HuH-7 (cell line): ENCODE results near the gene AMBRA1.

Experiments
- DNase-seq: peaks from one replicate; pipeline ENCODE4 v3.0.0; 2011; ENCODE audit warnings: low spot score

AMBRA1 gene

GRCh38 chr11:46574656-46575055 lies 19.2 kb downstream of the AMBRA1 start:
- DNase-seq: no peak

- no peak for DNase-seq
Measured at GRCh38 chr11:46570790-46571398, 22.9 kb downstream of the AMBRA1 start.

- DNase-seq: no peak
Measured at GRCh38 chr11:46565232-46565840, 28.5 kb downstream of the AMBRA1 start.

DNA sequence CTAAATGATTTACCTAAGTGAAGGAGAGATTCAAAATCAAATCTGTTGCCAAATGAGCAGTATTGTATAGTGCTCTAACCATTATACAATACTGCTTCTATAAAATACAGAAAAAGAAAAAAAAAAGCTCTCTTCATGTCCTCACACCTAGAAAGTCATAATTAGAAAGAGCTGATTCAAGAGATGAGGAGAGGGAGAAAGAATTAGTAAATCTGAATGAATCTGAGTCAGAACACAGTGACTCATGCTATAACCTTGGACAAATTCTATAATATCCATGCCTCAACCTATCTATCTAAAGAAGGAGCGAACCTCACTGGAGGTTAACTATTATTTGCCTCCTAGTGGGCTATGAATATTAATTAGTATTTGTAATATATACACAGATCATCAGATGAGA lies 29.4 kb downstream of the AMBRA1 start:
- no peak for DNase-seq

GRCh38 chr11:46562527-46562926 lies 31.3 kb downstream of the AMBRA1 start:
- no peak for DNase-seq

DNA sequence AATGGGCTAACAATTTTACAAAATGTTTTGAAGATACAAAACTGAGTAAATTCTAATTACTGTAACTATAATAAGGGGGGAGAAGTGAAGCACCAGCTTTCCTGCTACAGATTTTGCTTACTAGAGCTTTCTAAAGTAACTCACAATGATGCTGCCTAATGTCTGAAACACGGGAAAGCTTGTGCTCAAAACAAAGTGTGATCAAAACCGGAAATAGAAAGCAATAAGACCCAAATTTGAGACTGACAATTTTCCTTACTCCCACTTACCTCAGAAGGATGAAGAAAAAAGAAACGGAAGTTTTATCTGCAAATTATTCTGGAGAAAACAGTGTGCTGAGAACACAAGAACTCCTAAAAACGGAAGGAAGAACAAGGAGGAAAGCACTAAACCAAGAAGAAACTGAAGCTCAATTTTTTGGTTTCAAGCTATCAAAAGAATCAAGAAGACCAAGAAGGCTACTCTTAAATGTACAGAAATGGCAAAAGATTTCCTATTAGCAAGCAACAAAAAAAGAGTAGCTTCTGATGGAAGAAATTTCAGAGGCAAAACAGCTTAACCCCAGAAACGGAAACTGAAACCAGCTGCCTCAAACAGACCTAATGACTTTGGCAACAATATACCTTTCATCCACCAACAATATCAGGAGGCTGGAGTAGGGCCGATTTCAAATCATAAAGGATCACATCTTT lies 33.4 kb downstream of the AMBRA1 start:
- DNase-seq: no peak

DNA sequence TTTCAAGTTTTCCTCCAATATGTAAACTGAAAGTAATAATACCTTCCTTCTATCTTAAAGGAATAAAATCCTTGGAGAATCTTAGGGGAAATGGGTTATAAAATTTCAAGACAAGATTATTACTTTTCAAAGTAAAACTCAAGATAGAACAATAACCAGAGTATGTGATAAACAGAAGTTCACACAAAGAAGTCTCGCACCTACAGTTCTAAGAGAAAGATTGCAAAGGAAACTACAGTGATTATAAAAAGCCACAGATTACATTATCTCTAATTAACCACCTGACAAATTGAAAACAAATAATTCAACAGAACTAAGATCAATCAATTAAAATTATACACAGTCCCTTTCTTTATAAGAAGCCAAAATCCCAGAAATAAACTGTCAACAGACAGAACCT lies 34.0 kb downstream of the AMBRA1 start:
- no peak for DNase-seq

DNA sequence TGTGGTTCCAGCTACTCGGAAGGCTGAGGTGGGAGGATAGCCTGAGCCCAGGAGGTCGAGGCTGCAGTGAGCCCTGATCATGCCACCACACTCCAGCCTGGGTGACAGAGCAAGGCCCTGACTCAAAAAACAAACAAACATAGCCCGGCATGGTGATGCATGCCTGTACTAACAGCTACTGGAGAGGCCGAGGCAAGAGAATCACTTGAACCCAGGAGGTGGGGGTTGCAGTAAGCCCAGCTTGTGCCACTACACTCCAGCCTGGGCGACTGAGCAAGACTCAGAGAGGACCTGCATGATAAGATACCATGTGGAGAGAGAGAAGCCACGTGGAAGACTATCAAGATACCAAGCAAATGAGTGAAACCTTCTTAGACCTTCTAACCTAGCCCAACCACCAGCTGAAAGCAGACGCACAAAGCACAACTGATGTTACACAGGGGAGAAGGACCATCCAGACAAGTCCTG lies 36.1 kb downstream of the AMBRA1 start:
- DNase-seq: no peak

DNA sequence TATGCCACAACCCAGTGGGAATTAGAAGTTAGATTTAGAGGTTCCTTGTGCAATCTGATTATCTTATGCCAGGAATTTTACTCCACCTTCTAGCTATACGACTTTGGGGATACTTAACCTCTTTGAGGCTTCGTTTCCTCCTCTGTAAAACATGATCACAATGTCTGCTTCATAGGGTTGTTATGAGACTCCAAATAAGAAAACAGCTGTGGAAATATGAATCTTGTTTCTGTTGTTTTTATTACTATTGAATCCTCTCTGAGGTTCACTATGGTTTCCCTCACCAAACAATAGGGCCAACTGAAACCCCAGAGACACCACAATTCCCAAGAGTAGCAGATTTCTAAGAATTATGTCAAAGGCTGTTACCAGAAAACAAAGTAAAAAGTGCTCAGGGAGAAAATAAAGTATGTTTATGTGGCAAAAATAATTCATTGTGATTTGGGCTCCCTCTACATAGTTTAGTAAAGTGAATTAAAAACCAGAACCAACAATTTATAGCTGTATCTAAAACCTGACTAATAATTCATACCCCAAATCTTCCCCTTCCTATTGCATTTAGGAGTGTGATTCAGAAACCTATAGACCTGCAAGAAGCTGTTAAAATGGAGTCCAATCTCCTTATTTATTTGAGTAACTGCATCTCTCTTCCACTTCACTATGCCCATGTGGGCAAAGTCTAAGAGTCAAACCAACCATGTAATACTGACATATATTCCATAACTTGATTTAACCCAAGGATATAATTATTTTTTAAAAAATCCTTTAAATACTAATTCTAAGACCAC lies 38.4 kb downstream of the AMBRA1 start:
- DNase-seq: no peak

DNA sequence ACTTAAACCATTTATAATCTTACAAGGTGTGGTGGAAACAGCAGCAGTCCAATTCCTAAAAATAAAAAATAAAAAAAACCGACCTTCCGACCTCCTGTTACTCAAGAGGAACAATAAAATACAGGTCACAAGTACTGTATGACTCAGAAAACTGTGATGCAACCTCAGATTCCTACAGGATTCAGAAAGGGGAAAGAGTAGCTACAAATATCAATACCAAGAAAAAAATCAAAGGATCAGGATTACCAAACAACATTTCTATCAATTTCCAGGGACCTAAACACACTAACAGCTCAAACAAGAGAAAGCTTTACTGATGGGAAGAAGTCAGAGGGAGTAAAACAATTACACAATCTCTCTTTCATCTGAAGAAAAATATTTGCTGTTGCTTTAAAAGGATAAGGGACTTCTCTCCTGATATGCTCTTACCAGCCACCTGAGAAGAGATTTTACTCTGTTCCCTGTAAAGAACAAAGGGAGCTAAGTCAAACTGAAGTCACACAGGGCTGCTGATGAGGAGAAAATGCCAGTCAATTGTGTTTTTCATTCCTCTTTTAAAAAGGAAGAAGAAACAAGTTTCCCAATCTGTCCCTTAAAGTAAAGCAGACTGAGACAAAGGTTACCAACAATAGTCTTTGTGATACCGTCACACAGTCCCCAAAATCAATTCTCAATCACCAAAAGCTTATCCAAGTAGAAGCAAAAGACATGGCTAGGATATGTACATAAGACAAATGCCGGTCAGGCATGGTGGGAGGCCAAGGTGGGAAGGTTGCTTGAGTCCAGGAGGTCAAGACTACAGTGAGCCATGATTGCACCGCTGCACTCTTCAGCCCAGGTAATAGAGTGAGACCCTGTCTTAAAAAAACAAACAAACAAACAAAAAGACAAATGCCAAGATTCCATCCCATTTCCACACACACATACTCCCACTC lies 39.3 kb downstream of the AMBRA1 start:
- DNase-seq: peak; percentile 55

- peak; percentile 23 for DNase-seq
Measured at GRCh38 chr11:46553814-46554212, 40.0 kb downstream of the AMBRA1 start.

DNA sequence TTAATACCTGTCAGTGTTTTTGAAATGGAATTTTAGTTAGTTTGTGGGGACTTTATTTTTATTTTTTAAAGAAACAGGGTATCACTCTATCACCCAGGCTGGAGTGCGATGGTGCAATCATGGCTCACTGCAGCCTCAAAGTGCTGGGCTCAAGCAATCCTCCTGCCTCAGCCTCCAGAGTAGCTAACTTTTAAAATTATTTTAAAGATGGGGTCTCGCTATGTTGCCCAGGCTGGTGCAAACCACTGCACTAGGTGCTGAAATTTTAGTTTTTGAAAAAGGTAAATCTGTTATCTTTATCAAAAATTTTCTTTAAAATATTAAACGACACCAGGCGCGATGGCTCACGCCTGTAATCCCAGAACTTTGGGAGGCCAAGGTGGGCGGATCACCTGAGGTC lies 42.6 kb downstream of the AMBRA1 start:
- no peak for DNase-seq

GRCh38 chr11:46547579-46547978 lies 46.2 kb downstream of the AMBRA1 start:
- no peak for DNase-seq

DNA sequence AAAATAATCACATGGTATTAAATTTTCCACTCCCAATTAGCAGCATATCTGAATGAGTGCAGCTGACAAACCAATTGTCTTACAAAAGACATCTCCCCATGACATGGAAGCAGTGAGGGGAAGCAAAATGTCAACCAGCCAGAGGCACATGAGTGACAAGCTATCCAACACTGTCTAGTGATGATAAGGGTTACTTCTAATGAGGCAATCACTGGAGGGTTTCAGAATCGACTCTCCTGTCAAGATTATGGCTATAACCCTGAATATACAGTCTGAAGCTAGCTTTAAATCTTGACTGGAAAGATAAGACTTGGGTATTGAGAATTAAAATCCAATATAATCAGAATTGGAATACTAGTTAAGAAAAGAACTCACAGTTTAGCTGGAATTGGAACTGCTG lies 50.3 kb downstream of the AMBRA1 start:
- no peak for DNase-seq

- DNase-seq: no peak
Measured at GRCh38 chr11:46541593-46542371, 52.0 kb downstream of the AMBRA1 start.

- no peak for DNase-seq
Measured at GRCh38 chr11:46540807-46541206, 53.0 kb downstream of the AMBRA1 start.

DNA sequence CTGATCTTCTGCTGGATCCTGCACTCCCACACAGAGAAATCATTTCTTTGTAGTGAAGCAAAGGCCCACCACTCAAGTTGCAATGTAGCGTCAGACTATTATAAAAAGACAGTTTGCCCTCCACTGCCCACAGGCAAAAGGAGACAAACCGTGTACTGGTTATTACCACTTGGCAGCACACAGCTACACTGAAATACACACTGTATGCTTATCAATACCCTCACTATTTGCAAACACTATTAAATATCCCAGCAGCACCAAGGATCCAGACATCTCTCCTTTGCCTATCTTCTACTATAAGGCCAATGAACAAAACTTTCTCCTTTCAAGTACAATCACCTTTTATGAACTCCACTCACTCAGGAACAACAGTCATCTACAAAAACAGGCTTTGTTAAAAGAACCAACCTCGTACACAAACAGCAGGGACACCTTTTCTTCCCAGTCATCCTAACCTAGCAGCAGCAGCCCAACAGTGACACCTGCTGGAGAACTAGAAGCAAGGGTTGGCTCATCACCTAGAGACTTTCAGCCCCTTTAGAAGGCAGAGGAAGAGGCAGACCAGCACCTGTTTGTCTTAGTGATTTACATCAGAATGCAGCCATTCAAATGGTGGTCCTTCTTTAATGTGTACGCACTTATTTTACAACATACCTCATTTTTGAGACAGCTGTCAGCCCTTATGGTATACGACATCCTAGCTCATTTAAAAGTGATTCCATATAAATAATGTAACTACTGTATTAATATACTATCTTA lies 56.1 kb downstream of the AMBRA1 start:
- DNase-seq: peak; percentile 75

DNA sequence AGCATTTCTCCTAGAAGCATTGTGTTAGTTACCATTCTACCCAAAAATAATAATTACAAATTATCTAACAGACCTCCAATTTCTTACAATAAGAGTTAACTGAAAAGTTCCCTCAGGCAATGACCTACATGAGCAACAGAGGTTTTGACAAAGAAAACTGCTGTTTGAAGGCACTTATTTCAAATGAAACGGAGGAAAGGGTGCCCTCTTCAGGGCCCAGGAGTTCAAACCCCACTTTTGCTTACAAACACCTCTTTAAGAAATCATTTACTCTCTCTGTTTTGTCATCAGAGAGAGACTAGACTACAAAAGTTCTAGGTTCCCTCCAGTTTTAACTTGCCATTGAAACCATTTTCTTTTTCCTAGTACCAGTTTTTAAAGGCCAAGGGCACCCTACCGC lies 56.7 kb downstream of the AMBRA1 start:
- DNase-seq: no peak

DNA sequence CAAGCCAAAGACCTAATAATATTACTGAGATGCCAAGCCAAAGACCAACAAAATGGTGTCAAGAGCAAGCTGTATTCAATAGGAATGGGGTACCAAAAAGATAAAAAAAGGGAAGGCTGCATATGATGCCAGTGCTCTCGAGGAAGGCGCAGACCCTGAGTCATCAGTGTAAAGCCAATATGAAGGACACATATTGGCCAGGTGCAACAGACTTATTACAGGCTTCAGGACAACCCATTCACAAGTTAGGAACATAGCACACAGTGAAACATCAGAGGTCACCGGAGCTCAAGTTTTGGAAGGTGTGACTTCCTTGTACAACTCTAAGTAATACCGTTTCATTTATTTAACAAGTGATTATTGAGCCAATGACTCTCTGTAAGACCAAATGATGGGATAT lies 58.1 kb downstream of the AMBRA1 start:
- no peak for DNase-seq

DNA sequence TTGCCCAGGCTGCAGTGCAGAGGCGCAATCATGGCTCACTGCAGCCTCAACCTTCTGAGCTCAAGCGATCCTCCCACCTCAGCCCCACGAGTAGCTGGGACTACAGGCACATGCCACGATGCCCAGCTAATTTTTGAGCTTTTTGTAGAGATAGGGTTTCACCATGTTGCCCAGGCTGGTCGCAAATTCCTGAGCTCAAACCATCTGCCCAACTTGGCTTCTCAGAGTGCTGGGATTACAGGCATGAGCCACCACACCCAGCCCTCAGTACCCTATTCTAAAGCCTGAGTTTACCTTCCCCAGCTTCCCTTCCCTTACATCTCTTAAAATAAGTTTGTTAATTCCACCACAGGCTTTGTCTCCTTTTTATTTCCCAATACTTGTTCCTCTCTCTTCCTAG lies 59.1 kb downstream of the AMBRA1 start:
- no peak for DNase-seq
